ENCODE results near the gene EIF4E3.

GRCh38 chr3:71689291-71689690, 35.9 kb downstream of the EIF4E3 start:
- TF ChIP-seq, protein P1, sequence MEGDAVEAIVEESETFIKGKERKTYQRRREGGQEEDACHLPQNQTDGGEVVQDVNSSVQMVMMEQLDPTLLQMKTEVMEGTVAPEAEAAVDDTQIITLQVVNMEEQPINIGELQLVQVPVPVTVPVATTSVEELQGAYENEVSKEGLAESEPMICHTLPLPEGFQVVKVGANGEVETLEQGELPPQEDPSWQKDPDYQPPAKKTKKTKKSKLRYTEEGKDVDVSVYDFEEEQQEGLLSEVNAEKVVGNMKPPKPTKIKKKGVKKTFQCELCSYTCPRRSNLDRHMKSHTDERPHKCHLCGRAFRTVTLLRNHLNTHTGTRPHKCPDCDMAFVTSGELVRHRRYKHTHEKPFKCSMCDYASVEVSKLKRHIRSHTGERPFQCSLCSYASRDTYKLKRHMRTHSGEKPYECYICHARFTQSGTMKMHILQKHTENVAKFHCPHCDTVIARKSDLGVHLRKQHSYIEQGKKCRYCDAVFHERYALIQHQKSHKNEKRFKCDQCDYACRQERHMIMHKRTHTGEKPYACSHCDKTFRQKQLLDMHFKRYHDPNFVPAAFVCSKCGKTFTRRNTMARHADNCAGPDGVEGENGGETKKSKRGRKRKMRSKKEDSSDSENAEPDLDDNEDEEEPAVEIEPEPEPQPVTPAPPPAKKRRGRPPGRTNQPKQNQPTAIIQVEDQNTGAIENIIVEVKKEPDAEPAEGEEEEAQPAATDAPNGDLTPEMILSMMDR (IDR thresholded peaks at IDR 0.05) = no peak
- TF ChIP-seq POLR2A (IDR thresholded peaks at IDR 0.05) = no peak
